ENCODE results near the gene C3orf18. TPM values are rescaled to one million over a fixed set of nuclear protein-coding genes. Genes with fewer than 3 reads are reported as not detected.

Gene C3orf18
- polyA plus RNA-seq, 1 of the 3 experiments (the other 2 are of a cell fraction) = 19.7 TPM

DNA sequence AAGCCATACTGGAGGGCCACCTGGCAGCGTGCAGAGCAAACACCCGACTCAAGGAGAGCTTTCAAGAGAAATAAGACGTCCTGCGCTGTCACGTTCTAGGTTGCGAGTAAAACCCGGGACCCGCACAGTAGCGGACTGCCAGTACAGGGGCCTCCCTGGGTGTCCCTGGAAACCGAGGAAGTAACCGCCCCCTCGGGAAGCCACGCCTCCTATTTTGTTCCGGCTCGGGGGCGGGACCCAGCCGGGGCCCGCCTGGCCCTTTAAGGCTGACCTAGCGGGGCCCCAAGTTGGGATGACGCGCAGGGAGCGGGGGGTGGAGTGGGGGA, 49.2 kb upstream of the C3orf18 start:
- peak overlapping the region; percentile 98 for H2AFZ ChIP-seq (ENCODE audit: low read depth)
- peak overlapping the region; percentile 95 for H3K4me2 ChIP-seq
- no peak for TF ChIP-seq FOXJ3 (CRISPR knock-in tag; IDR thresholded peaks at IDR 0.05)
- TF ChIP-seq SIN3A (IDR thresholded peaks at IDR 0.05; ENCODE audit: borderline replicate concordance, low read depth, low read length) = 0 out of 2 replicates have a peak, but pooled peaks have one; percentile 58
- no peak for TF ChIP-seq RAD21 (IDR thresholded peaks at IDR 0.05; ENCODE audit: low read length)
- TF ChIP-seq CHD2 (IDR thresholded peaks at IDR 0.05; ENCODE audit: low read length, partially characterized antibody) = no peak
- TF ChIP-seq, protein P1, sequence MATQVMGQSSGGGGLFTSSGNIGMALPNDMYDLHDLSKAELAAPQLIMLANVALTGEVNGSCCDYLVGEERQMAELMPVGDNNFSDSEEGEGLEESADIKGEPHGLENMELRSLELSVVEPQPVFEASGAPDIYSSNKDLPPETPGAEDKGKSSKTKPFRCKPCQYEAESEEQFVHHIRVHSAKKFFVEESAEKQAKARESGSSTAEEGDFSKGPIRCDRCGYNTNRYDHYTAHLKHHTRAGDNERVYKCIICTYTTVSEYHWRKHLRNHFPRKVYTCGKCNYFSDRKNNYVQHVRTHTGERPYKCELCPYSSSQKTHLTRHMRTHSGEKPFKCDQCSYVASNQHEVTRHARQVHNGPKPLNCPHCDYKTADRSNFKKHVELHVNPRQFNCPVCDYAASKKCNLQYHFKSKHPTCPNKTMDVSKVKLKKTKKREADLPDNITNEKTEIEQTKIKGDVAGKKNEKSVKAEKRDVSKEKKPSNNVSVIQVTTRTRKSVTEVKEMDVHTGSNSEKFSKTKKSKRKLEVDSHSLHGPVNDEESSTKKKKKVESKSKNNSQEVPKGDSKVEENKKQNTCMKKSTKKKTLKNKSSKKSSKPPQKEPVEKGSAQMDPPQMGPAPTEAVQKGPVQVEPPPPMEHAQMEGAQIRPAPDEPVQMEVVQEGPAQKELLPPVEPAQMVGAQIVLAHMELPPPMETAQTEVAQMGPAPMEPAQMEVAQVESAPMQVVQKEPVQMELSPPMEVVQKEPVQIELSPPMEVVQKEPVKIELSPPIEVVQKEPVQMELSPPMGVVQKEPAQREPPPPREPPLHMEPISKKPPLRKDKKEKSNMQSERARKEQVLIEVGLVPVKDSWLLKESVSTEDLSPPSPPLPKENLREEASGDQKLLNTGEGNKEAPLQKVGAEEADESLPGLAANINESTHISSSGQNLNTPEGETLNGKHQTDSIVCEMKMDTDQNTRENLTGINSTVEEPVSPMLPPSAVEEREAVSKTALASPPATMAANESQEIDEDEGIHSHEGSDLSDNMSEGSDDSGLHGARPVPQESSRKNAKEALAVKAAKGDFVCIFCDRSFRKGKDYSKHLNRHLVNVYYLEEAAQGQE (IDR thresholded peaks at IDR 0.05; ENCODE audit: low read depth, low read length) = no peak
- H3K4me1 ChIP-seq (ENCODE audit: control insufficient read depth in 1 of 2, insufficient read depth in 2 of 2, low read depth in 1 of 2, low read length in 1 of 2) = peaks cover 0 to 28% of the 10 kb centered on the region in 2 experiments; a peak in 1 of 4 replicates
- WGBS (ENCODE audit: low lambda C conversion rate) = 0% methylated on average over 7 of the region's 22 CpGs
- H3K36me3 ChIP-seq (replicated peaks in 1 of 2; ENCODE audit: control insufficient read depth in 1 of 2, insufficient read depth in 2 of 2, low read length in 1 of 2) = no peaks in the 10 kb centered on the region
- ChIA-PET CTCF (interaction anchor here (0.8 to 25.1 kb wide), 38 partner anchors 9 to 885 kb away, joined by 3 to 648 read pairs (median 5); partner anchors contain the start of genes C3orf18, DOCK3, HEMK1 and MANF), POLR2A (interaction anchor here (1.0 to 1.6 kb wide), 2 partner anchors 36 to 769 kb away, joined by 3 to 8 read pairs; partner anchors contain the start of gene MANF)
- peaks cover 7% of the 10 kb centered on the region for H3F3A ChIP-seq (replicated peaks; ENCODE audit: insufficient read depth)
- H3K4me3 ChIP-seq (ENCODE audit: low read depth in 2 of 2, low read length in 1 of 2) = peak overlapping the region; percentile 75 to 78
- DNase-seq = peak; percentile 93
- H3K79me2 ChIP-seq (ENCODE audit: insufficient read depth) = no peaks in the 10 kb centered on the region
- H3K9ac ChIP-seq = peak overlapping the region; percentile 13; the same call in 1 of the 2 replicates
- H3K27me3 ChIP-seq (ENCODE audit: insufficient read depth) = no peaks in the 10 kb centered on the region
- H3K27ac ChIP-seq (ENCODE audit: low read depth in 2 of 2, low read length in 1 of 2) = peak overlapping the region; percentile 42 to 53; a peak in 3 of 4 replicates
- no peaks in the 10 kb centered on the region for H4K20me1 ChIP-seq (ENCODE audit: insufficient read depth)
- no peaks in the 10 kb centered on the region for H3K9me3 ChIP-seq
- H3K9me2 ChIP-seq = no peaks in the 10 kb centered on the region

- no peaks in the 10 kb centered on the region for H3K9me2 ChIP-seq
- H3K9ac ChIP-seq = peak overlapping the region; percentile 13; the same call in 1 of the 2 replicates
- no peaks in the 10 kb centered on the region for H3K79me2 ChIP-seq (ENCODE audit: insufficient read depth)
- H3K4me1 ChIP-seq (ENCODE audit: control insufficient read depth in 1 of 2, insufficient read depth in 2 of 2, low read depth in 1 of 2, low read length in 1 of 2) = peaks cover 0 to 30% of the 10 kb centered on the region in 2 experiments; a peak in 1 of 4 replicates
- POLR2A ChIA-PET = interaction anchor here (0.6 to 1.6 kb wide), 3 partner anchors 36 to 769 kb away, joined by 3 to 8 read pairs (median 3); partner anchors contain the start of gene MANF
- H3K9me3 ChIP-seq = no peaks in the 10 kb centered on the region
- peak; percentile 90 for DNase-seq
- no peaks in the 10 kb centered on the region for H4K20me1 ChIP-seq (ENCODE audit: insufficient read depth)
- H3K4me3 ChIP-seq (ENCODE audit: low read depth in 2 of 2, low read length in 1 of 2) = peak overlapping the region; percentile 75 to 78
- H3K27ac ChIP-seq (ENCODE audit: low read depth in 2 of 2, low read length in 1 of 2) = peak overlapping the region; percentile 42 to 53; a peak in 3 of 4 replicates
- H3K27me3 ChIP-seq (ENCODE audit: insufficient read depth) = no peaks in the 10 kb centered on the region
- no peaks in the 10 kb centered on the region for H3K36me3 ChIP-seq (replicated peaks in 1 of 2; ENCODE audit: control insufficient read depth in 1 of 2, insufficient read depth in 2 of 2, low read length in 1 of 2)
- H2AFZ ChIP-seq (ENCODE audit: low read depth) = peak overlapping the region; percentile 98
- WGBS (ENCODE audit: low lambda C conversion rate) = under 1% methylated on average over 18 of the region's 24 CpGs
- CTCF ChIA-PET = interaction anchor here (0.6 to 25.1 kb wide), 76 partner anchors 9 to 1089 kb away, joined by 3 to 648 read pairs (median 4); partner anchors contain the start of genes C3orf18, CYB561D2, DOCK3 and HEMK1
- H3K4me2 ChIP-seq = peak overlapping the region; percentile 95
- peaks cover 7% of the 10 kb centered on the region for H3F3A ChIP-seq (replicated peaks; ENCODE audit: insufficient read depth)
- TF ChIP-seq NRF1 (IDR thresholded peaks at IDR 0.05; ENCODE audit: low read depth, low read length) (0 out of 2 replicates have a peak, but pooled peaks have one; percentile 35), CTCF (IDR thresholded peaks at IDR 0.05) (peak; percentile 98), MEF2A (IDR thresholded peaks at IDR 0.05; ENCODE audit: borderline replicate concordance, low read depth) (no peak), TAF1 (IDR thresholded peaks at IDR 0.05; ENCODE audit: borderline replicate concordance, low read depth, low read length) (no peak), GATA2 (CRISPR knock-in tag; IDR thresholded peaks at IDR 0.05) (no peak), RAD21 (IDR thresholded peaks at IDR 0.05; ENCODE audit: low read length) (peak; percentile 99), JUND (IDR thresholded peaks at IDR 0.05) (no peak), FOXM1 (IDR thresholded peaks at IDR 0.05; ENCODE audit: low read depth) (no peak), YY1 (IDR thresholded peaks at IDR 0.05; ENCODE audit: low read depth) (no peak), EP300 (IDR thresholded peaks at IDR 0.05; ENCODE audit: borderline replicate concordance in 1 of 2, low read depth in 1 of 2, low read length in 1 of 2) (0 out of 4 replicates have a peak, but pooled peaks of 1 of the 2 experiments have one; percentile 8), SMC3 (IDR thresholded peaks at IDR 0.05; ENCODE audit: low read depth, low read length) (peak; percentile 93), TCF12 (IDR thresholded peaks at IDR 0.05) (no peak), FOSL2 (IDR thresholded peaks at IDR 0.05; ENCODE audit: borderline replicate concordance, low read depth) (no peak), ELF1 (IDR thresholded peaks at IDR 0.05) (peak; percentile 71; the same call in 1 of the 2 replicates), FOXJ3 (CRISPR knock-in tag; IDR thresholded peaks at IDR 0.05) (no peak)
- TF ChIP-seq, protein P2, sequence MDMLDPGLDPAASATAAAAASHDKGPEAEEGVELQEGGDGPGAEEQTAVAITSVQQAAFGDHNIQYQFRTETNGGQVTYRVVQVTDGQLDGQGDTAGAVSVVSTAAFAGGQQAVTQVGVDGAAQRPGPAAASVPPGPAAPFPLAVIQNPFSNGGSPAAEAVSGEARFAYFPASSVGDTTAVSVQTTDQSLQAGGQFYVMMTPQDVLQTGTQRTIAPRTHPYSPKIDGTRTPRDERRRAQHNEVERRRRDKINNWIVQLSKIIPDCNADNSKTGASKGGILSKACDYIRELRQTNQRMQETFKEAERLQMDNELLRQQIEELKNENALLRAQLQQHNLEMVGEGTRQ (IDR thresholded peaks at IDR 0.05; ENCODE audit: borderline replicate concordance, low read depth, low read length) = no peak
- TF ChIP-seq, protein P3, sequence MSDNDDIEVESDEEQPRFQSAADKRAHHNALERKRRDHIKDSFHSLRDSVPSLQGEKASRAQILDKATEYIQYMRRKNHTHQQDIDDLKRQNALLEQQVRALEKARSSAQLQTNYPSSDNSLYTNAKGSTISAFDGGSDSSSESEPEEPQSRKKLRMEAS (IDR thresholded peaks at IDR 0.05; ENCODE audit: low read depth) = no peak
Observed at GRCh38 chr3:50616003-50616769, 48.6 kb upstream of the C3orf18 start.
